GM21528 (cell line): ENCODE measurements around the gene DEPDC5.
"Not testable (repeated sequence)": the region's sequence is repeated elsewhere in the genome, so short reads cannot be mapped to it uniquely, and the experiment has no call there.

Source experiments
- ATAC-seq: cut with Tn5 transposase; IDR thresholded peaks from one replicate; pipeline ENCODE4 v1.9.1; 2021; ENCODE audit warnings: mild to moderate bottlenecking, moderate library complexity; ENCODE audit not compliant: unreplicated experiment, low FRiP score

Gene DEPDC5

GRCh38 chr22:31812977-31813605, 59.3 kb downstream of the DEPDC5 start:
- ATAC-seq, result no peak

DNA sequence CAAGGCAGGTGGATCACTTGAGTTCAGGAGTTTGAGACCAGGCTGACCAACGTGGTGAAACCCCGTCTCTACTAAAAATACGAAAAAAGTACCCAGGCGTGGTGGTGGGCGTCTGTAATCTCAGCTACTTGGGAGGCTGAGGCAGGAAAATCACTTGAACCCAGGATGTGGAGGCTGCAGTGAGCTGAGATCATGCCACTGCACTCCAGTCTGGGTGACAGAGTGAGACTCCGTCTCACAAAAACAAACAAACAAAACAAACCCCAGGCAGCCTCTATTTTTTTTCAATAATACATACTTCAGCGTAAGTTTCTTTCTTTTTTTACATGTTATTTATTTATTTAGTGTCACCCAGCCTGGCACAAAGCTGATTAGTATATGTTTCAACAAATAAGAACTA, 60.1 kb downstream of the DEPDC5 start:
- ATAC-seq, result not testable (repeated sequence)

DNA sequence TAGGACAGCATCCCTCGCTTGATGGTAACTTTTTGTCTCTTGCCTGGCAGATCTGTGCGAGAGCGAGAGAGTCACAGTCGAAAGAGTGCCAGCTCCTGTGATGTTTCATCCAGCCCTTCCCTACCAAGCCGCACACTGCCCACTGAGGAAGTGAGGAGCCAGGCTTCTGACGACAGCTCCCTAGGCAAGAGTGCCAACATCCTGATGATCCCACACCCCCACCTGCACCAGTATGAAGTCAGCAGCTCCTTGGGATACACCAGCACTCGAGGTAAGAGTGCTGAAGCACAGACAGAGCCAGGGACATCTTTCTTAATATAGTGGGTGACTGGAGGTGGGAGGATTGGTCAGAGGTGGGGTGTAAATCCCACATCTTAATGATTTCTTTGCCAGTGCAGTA, 61.1 kb downstream of the DEPDC5 start:
- ATAC-seq, result no peak

DNA sequence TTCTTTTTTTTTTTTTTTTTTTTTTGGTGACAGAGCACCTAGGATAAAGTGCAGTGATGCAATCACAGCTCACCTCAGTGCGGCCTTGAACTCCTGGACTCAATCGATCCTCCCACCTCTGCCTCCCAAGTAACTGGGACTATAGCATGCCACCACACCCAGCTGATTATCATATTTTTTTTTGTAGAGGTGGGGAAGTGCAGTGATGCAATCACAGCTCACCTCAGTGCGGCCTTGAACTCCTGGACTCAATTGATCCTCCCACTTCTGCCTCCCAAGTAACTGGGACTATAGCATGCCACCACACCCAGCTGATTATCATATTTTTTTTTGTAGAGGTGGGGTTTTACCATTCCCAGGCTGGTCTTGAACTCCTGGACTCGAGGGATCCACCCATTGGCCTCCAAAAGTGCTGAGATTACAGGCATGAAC, 61.6 kb downstream of the DEPDC5 start:
- not testable (repeated sequence) for ATAC-seq

DNA sequence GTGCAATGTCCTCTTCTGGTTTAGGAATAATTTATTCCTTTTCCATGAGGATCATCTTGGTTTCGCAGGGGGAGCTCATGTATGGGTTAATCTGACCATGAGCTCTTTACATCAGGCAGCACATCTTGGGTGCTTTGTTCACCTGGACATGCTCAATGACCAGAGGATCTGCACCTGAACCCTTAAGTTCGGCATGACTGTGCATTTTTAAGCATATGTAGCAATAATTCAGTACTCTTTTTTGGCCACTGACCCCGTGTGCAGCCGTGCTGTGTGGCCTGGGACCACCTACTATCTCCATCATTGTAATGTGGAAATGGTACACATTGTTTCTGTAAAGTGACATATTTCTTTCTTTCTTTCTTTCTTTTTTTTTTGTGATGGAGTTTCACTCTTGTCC, 62.9 kb downstream of the DEPDC5 start:
- ATAC-seq, result no peak

GRCh38 chr22:31818481-31819392, 64.9 kb downstream of the DEPDC5 start:
- no peak for ATAC-seq

GRCh38 chr22:31820655-31821054, 66.8 kb downstream of the DEPDC5 start:
- ATAC-seq, result no peak

- no peak for ATAC-seq
Measured at GRCh38 chr22:31821572-31821971, 67.8 kb downstream of the DEPDC5 start.

GRCh38 chr22:31822523-31822922, 68.7 kb downstream of the DEPDC5 start:
- ATAC-seq, result no peak

GRCh38 chr22:31825513-31825912, 71.7 kb downstream of the DEPDC5 start:
- ATAC-seq, result no peak

- no peak for ATAC-seq
Measured at GRCh38 chr22:31826443-31826842, 72.6 kb downstream of the DEPDC5 start.

GRCh38 chr22:31828739-31829138, 74.9 kb downstream of the DEPDC5 start:
- no peak for ATAC-seq

DNA sequence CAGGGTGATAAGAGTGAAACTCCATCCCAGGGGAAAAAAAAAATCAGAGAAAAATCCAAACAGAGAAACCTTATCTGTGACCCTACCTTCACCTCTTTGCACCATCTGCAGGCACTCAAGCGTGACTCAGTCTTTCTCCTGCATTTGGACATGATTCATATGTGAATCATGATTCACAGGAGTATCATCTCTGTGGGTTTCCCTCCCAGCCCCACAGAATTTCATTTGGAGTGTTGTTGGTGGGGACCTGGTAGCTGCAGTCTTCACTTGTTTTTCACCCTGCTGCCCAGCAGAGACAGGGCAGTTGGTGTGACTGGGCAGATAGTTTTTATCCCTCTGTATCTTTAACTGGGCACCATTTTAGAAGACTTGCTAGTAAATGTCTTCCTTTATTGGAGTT, 75.7 kb downstream of the DEPDC5 start:
- no peak for ATAC-seq

DNA sequence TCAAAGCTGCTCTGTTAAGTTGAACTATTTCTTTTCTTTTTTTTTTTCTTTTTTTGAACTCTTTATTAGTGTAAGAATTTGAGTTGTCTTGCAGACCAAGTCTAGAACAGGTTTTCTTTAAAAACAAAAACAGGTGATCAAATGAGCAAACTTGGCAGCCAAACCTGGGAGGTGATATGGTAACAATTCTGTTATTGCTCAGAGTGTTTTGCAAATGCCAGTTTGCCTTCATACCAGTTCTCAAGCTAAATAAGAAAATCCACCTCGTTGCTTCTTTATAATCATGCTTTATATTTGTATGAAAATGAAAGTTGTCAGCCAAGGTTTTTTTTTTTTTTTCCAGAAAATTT, 76.9 kb downstream of the DEPDC5 start:
- ATAC-seq, result no peak

DNA sequence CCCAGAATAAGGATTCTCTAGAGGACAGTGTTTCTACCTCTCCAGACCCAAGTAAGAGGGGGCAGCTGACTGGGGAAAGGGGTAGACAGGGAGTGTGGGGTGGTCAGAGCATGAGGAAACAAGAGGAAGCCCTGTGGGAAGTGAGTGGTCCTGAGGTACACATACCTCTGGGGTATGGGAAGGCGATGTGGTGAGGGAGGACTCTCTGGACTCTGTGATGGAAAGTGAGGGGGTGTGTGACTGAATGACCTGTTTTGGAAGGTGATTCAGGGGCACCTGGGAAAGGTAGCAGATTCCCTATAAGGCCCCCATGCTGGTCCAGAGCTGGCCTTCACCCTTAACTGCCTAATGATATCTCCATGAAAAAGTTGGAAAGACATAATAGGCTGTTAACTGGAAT, 80.1 kb downstream of the DEPDC5 start:
- ATAC-seq, result no peak

DNA sequence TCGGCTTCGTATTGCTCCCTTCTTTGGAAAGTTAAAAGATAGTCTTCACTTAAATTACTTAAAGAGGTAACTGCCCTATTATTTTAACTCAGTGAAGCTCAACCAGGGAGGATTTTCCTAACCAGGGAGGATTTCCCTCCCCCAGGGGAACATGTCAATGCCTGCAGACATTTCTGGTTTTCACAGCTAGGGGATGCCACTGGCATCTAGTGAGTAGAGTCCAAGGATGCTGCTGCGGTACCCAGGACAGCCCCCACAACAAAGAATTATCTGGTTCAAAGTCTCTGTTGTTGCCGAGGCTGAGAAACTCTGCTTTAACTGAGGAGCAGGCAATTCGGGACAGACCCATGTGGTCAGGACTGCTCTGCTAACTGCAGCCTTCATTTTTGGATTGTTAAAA, 82.2 kb downstream of the DEPDC5 start:
- no peak for ATAC-seq

GRCh38 chr22:31838917-31839316, 85.1 kb downstream of the DEPDC5 start:
- no peak for ATAC-seq

DNA sequence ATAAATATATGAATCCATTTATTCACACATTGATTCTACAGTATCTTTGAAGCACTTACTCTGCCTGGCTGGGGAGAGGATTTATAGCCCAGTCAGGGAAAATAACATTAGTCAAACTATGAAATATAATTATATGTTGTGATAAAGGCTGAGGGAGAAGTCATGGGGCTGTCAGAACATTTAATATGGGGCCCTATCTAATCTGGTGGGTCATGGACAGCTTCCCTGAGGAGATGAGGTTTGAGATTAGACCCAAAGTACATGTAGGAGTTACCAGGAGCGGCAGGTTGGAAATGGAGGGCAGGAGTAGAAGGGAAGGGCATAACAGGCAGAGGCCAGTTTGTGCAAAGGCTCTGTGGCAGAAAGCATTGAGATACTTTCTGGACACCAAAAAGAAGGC, 86.2 kb downstream of the DEPDC5 start:
- ATAC-seq, result no peak

GRCh38 chr22:31840585-31840984, 86.8 kb downstream of the DEPDC5 start:
- ATAC-seq, result no peak

GRCh38 chr22:31841078-31841827, 87.4 kb downstream of the DEPDC5 start:
- ATAC-seq, result no peak

DNA sequence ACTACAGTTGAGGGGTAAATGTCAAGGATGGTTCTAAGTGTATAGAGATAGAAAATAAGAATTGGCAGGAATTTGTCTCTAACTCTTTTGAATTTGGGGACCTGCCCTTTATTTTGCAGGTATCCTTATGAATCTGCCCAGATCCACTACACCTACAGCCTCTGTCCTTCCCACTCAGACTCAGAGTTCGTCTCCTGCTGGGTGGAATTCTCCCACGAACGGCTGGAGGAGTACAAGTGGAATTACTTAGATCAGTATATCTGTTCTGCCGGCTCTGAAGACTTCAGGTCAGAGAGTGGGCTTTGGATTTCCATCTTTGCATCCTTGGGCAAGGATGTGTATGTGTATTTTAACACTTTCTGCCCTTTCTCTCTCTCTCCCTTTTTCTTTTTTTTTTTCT, 89.7 kb downstream of the DEPDC5 start:
- ATAC-seq, result no peak
